ENCODE data around the gene MRAS. TPM values are rescaled to one million over a fixed set of nuclear protein-coding genes. Genes with fewer than 3 reads are reported as not detected.

The MRAS gene
- total RNA-seq, 2 donors from 2014 or later, result 2.2 to 4.5 TPM

GRCh38 chr3:138367911-138368310 is 19.5 kb downstream of the MRAS start:
- H3K27ac ChIP-seq, result no peak overlapping the region
- H3K9me3 ChIP-seq, result no peaks in the 10 kb centered on the region
- TF ChIP-seq, protein P1, sequence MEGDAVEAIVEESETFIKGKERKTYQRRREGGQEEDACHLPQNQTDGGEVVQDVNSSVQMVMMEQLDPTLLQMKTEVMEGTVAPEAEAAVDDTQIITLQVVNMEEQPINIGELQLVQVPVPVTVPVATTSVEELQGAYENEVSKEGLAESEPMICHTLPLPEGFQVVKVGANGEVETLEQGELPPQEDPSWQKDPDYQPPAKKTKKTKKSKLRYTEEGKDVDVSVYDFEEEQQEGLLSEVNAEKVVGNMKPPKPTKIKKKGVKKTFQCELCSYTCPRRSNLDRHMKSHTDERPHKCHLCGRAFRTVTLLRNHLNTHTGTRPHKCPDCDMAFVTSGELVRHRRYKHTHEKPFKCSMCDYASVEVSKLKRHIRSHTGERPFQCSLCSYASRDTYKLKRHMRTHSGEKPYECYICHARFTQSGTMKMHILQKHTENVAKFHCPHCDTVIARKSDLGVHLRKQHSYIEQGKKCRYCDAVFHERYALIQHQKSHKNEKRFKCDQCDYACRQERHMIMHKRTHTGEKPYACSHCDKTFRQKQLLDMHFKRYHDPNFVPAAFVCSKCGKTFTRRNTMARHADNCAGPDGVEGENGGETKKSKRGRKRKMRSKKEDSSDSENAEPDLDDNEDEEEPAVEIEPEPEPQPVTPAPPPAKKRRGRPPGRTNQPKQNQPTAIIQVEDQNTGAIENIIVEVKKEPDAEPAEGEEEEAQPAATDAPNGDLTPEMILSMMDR (IDR thresholded peaks at IDR 0.05), result no peak
- no peak overlapping the region for H3K9ac ChIP-seq (ENCODE audit: low read depth in 2 of 2, low read length in 2 of 2)
- intact Hi-C loops (cut with DNase I), result no loop called here
- H3K4me1 ChIP-seq, result no peaks in the 10 kb centered on the region
- DNase-seq, result no peak
- no peaks in the 10 kb centered on the region for H3K27me3 ChIP-seq
- no peaks in the 10 kb centered on the region for H3K36me3 ChIP-seq
- H3K4me3 ChIP-seq, result no peak overlapping the region

- H3K36me3 ChIP-seq, result no peaks in the 10 kb centered on the region
- DNase-seq, result no peak
- no peak overlapping the region for H3K4me3 ChIP-seq
- no peak overlapping the region for H3K27ac ChIP-seq
- no peak overlapping the region for H3K9ac ChIP-seq (ENCODE audit: low read depth in 2 of 2, low read length in 2 of 2)
- intact Hi-C loops (cut with DNase I), result no loop called here
- TF ChIP-seq, protein P1 (IDR thresholded peaks at IDR 0.05), result no peak
- H3K27me3 ChIP-seq, result no peaks in the 10 kb centered on the region
- no peaks in the 10 kb centered on the region for H3K9me3 ChIP-seq
- H3K4me1 ChIP-seq, result no peaks in the 10 kb centered on the region
These were observed 20.9 kb downstream of the MRAS start for GRCh38 chr3:138369151-138369900.

- no peaks in the 10 kb centered on the region for H3K4me1 ChIP-seq
- no peak overlapping the region for H3K27ac ChIP-seq
- H3K36me3 ChIP-seq, result no peaks in the 10 kb centered on the region
- no peaks in the 10 kb centered on the region for H3K27me3 ChIP-seq
- no peak overlapping the region for H3K4me3 ChIP-seq
- H3K9me3 ChIP-seq, result no peaks in the 10 kb centered on the region
- intact Hi-C loops (cut with DNase I), result no loop called here
- TF ChIP-seq, protein P1 (IDR thresholded peaks at IDR 0.05), result no peak
- H3K9ac ChIP-seq (ENCODE audit: low read depth in 2 of 2, low read length in 2 of 2), result no peak overlapping the region
- DNase-seq, result no peak
These were observed 21.9 kb downstream of the MRAS start for GRCh38 chr3:138370321-138370720.

GRCh38 chr3:138371070-138371965 is 22.9 kb downstream of the MRAS start:
- Histone ChIP-seq H3K4me1 (no peaks in the 10 kb centered on the region), H3K27ac (no peak overlapping the region), H3K9me3 (no peaks in the 10 kb centered on the region), H3K4me3 (no peak overlapping the region), H3K36me3 (no peaks in the 10 kb centered on the region), H3K27me3 (no peaks in the 10 kb centered on the region), H3K9ac (ENCODE audit: low read depth in 2 of 2, low read length in 2 of 2) (no peak overlapping the region)
- TF ChIP-seq, protein P1 (IDR thresholded peaks at IDR 0.05), result no peak
- intact Hi-C loops (cut with DNase I), result no loop called here
- no peak for DNase-seq

DNA sequence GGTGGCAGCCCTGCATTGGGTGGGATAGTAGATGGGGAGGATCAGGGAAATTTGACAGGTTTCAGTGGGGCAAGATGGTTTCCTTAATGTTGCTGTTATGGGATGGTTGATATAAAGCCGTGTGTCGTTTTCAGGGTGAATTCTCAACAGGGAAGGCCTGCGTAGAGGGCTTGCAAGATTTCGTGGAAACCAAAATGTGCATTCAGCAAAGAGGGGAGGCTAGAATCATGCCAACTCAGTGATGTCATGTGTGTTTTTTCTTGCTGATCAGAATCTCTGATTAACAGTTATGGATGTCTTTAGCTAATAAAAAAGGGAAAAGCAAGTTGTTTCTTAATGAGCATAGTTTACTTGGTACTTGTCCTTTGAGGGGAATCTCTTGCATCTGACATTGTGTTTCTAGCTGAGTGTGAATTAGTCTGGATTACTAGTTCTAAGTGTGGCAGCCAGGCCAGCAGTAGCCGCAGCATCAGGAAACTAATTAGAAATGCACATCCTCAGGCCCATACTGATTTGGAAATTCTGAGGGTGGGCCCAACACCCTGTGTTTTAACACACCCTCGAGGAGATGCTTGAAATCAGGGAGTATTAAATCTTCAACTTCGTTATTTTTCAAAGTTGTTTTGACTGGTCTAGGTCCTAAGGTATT is 24.8 kb downstream of the MRAS start:
- no peaks in the 10 kb centered on the region for H3K4me1 ChIP-seq
- no peak overlapping the region for H3K4me3 ChIP-seq
- no peaks in the 10 kb centered on the region for H3K9me3 ChIP-seq
- TF ChIP-seq, protein P1 (IDR thresholded peaks at IDR 0.05), result no peak
- H3K27ac ChIP-seq, result no peak overlapping the region
- intact Hi-C loops (cut with DNase I), result no loop called here
- H3K9ac ChIP-seq (ENCODE audit: low read depth in 2 of 2, low read length in 2 of 2), result no peak overlapping the region
- H3K36me3 ChIP-seq, result no peaks in the 10 kb centered on the region
- H3K27me3 ChIP-seq, result no peaks in the 10 kb centered on the region
- no peak for DNase-seq
